ENCODE data around the gene EIF2S1.

GRCh38 chr14:67435603-67436002 is 75.5 kb downstream of the EIF2S1 start:
- TF ChIP-seq EZH2 (IDR thresholded peaks at IDR 0.05) = no peak
- TF ChIP-seq POLR2AphosphoS5 (IDR thresholded peaks at IDR 0.05; ENCODE audit: borderline replicate concordance, low read depth, low read length) = no peak

Data from SK-N-MC (cell line).